AG08396 (cell line): ENCODE data around the gene ATL2.
"Not testable (repeated sequence)": the region's sequence is repeated elsewhere in the genome, so short reads cannot be mapped to it uniquely, and the experiment has no call there.

Experiments used
- DNase-seq: peaks from one replicate; pipeline ENCODE4 v3.0.0; 2012; ENCODE audit warnings: low spot score, mixed read lengths

Gene ATL2

GRCh38 chr2:38274286-38275276 is 102.5 kb downstream of the ATL2 start:
- DNase-seq = peak; percentile 53

DNA sequence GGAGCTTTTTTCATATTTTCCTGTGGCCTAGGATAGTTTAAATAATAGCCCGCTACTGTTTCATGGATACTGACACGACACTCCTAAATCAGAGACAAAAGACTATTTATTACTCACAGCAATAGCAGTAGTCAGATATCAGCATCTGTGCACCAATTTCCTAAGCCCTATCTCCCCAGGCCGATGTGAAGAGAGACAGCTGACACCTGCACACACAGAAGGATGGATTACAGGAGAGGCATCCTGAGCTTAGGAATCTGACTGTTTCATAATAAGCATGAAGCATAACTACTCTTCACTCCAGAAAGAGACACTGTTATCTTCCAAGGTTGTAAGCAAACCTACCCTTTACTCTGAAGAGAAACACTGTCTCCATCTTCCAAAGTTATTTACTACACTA is 105.4 kb downstream of the ATL2 start:
- DNase-seq = no peak

DNA sequence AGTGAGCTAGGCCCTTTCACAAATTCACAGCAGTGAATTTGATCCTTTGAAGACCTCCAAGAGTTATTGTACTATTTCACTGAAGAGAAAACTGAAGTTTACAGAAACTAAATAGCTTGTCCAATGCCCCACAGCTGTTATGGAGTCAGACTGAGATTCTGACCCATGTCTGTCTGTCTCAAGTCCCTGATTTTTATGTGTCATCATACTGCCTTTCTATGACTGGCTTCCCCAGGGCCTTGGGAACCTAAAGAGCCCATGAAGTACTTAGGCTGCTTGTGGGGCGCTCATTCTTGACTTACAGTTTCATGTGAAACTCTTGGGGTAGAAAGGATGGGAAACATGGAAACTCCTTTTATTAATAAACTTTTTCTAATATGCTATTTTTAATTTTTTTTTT is 107.7 kb downstream of the ATL2 start:
- DNase-seq = no peak

DNA sequence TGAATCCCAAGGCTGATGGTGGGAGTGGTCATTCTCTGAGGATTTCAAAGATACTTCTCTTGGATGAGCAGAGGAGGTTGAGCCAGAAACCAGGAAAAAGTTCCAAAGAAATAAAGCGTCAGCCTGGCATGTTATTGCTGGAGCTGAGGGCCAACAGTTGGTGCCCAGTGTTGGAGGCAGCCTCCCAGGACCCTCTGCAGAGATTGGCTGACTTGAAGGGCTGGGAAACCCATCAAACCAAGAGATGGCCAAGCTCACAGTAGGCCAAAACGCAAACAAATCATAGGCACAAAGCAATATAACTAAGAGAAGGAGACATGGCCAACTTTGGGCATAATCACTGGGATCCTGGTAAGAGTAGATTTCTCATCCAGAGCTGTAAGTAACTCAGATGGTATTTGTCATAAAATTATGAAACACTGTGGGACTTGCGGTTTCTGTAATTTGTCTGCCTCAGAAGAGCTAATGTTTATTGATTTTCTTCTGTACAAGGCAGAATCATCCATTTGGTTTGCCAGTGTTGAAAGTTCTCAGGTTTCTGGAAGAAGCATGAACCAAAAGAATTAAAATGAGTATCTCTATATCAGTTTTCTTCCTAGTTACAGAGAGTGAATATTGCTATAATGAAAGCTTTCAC is 108.3 kb downstream of the ATL2 start:
- peak; percentile 40 for DNase-seq

DNA sequence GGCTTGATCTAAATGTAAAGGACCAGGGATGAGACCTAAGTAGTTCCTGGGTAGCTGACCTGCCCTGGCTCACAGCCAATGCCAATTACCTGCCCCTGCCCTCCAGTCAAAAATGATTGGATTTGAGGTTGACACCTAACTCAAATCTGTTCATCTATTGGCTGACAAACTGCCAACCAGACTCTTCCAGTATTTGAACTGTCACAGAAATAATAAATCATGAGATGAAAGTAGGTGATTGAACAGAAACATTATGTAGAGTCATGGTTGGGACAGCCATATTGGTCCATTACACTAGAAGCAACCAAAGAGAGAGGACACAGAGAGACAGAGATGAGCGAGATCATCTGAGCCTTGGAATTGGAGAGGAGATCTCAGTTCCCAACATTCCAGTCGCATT is 109.1 kb downstream of the ATL2 start:
- no peak for DNase-seq

GRCh38 chr2:38267270-38267925 is 109.7 kb downstream of the ATL2 start:
- DNase-seq = no peak

- no peak for DNase-seq
These were observed 110.6 kb downstream of the ATL2 start for GRCh38 chr2:38266382-38267061.

DNA sequence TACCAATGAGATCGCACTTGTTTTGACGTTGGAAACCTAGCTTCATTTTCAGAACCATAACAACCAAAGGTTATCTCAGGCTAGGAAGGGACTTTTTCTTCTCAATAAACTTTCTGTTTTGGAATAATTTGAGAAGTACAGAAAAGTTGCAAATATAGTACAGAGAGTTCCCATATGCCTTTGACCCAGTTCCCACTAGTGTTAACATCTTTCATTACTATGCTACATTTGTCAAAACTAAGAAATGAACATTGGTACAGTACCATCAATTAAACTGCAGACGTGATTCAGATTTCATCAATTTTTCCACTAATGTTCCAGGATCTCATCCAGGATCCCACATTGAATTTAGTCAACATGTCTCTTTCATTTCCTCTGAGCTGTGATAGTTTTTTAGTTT is 111.6 kb downstream of the ATL2 start:
- no peak for DNase-seq

GRCh38 chr2:38264396-38265221 is 112.5 kb downstream of the ATL2 start:
- no peak for DNase-seq

GRCh38 chr2:38263293-38263692 is 113.8 kb downstream of the ATL2 start:
- DNase-seq = no peak

GRCh38 chr2:38262069-38262871 is 114.8 kb downstream of the ATL2 start:
- DNase-seq = no peak

DNA sequence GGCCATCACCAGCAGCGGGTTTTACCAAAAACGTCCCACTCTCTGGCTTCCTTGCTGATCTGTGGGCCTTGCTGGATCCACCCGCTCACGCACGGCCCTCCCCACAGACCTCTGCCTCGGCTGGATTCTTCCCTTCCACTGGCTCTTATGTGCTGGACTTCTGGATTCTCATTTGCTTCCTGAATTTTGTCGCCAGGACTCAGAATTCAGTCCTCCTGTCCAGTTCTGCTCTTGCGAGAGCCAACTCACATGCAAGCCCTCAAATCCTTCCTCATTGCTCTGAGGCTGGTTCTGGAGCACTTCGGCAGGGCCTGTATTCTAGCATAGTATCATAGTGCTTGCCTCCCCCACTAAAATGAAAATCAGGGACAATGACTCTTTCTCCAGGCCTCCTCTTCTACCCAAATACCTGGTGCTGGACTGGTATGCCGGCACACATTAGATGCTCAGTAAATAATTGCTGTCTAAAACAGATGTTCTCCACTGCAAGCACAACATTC is 115.5 kb downstream of the ATL2 start:
- DNase-seq = no peak

GRCh38 chr2:38260972-38261371 is 116.1 kb downstream of the ATL2 start:
- DNase-seq = no peak

DNA sequence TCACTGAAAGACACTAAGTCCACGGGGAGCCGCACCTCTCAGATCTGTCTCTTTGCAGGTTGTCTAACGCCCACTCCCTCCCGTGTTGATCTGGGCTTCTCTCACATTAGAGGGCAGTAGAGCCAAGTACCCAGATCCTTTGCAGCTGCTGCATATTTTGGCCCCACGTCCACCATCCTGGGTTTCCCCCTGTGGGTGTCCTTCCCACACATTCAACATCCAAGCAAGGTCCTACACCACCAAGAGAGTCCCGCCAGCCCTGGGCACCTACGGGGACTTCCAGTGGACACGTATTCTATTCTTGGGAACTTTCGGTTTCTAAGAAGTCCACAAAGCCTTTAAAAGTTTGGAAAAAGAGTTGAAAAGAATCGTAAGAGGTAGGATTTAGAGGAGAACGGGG is 116.6 kb downstream of the ATL2 start:
- no peak for DNase-seq

GRCh38 chr2:38259311-38259710 is 117.8 kb downstream of the ATL2 start:
- DNase-seq = no peak

DNA sequence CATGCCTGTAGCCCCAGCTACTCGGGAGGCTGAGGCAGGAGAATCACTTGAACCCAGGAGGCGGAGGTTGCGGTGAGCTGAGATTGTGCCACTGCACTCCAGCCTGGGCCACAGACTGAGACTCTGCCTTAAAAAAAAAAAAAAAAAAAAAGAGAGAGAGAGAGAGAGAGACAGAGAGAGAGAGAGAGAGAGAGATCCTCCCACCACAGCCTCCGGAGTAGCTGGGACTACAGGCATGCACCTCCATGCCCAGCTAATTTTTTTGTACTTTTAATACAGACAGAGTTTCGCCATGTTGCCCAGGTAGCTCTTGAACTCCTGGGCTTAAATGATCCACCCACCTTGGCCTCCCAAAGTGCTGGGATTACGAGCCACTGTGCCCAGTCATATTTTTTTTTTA is 119.4 kb downstream of the ATL2 start:
- DNase-seq = not testable (repeated sequence)

- DNase-seq = no peak
These were observed 120.5 kb downstream of the ATL2 start for GRCh38 chr2:38256610-38257009.

- no peak for DNase-seq
These were observed 121.9 kb downstream of the ATL2 start for GRCh38 chr2:38255211-38255610.

GRCh38 chr2:38254796-38255195 is 122.3 kb downstream of the ATL2 start:
- no peak for DNase-seq

GRCh38 chr2:38251940-38252339 is 125.1 kb downstream of the ATL2 start:
- no peak for DNase-seq
